Astrocyte of the spinal cord (primary cell): ENCODE data around the gene EXOSC9.

Source experiments
- DNase-seq: peaks from one replicate; pipeline ENCODE4 v3.0.0; 2011; ENCODE audit warnings: low read depth, low spot score
- H3K4me3 ChIP-seq: 2 replicates; pipeline ENCODE4 v1.5.1; 2011; ENCODE audit warnings: low read depth, mild to moderate bottlenecking, low read length, moderate library complexity
- in situ Hi-C: cut with HindIII; loops from 2 replicates; pipeline ENCODE4 v1.10.0; 2017; ENCODE audit warnings: low sequenced_read_pairs
- TF ChIP-seq, protein P1 (sequence below): IDR thresholded peaks from 2 replicates; pipeline ENCODE4 v1.5.1; 2012; ENCODE audit warnings: low read depth, mild to moderate bottlenecking, low read length, inconsistent platforms

EXOSC9 gene

DNA sequence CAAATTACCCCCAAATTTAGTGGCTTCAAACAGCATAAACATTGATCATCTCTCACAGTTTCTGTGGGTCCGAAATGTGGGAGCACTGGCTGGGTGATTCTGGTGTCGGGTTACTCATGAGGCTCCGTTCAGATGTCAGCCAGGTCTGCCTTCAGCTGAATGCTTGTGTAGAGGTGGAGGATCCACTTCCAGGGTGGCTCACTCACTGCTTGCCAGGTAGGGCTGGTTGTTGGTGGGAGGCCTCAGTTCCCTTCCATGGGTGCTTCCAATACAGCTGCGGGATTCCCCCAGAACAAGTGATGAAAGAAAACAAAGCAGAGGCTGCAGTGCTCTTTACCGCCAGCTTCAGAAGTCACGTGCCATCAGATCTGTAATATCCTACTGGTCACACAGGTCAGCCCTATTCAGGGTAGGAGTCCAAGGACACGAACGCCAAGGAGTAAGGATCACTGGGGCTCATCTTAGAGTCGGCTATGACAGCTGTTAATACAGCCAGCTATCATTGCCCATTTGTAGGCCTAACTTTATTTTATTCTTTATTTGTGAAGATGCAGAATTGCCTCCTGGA, 35.1 kb upstream of the EXOSC9 start:
- H3K4me3 ChIP-seq: no peak overlapping the region
- TF ChIP-seq, protein P1, sequence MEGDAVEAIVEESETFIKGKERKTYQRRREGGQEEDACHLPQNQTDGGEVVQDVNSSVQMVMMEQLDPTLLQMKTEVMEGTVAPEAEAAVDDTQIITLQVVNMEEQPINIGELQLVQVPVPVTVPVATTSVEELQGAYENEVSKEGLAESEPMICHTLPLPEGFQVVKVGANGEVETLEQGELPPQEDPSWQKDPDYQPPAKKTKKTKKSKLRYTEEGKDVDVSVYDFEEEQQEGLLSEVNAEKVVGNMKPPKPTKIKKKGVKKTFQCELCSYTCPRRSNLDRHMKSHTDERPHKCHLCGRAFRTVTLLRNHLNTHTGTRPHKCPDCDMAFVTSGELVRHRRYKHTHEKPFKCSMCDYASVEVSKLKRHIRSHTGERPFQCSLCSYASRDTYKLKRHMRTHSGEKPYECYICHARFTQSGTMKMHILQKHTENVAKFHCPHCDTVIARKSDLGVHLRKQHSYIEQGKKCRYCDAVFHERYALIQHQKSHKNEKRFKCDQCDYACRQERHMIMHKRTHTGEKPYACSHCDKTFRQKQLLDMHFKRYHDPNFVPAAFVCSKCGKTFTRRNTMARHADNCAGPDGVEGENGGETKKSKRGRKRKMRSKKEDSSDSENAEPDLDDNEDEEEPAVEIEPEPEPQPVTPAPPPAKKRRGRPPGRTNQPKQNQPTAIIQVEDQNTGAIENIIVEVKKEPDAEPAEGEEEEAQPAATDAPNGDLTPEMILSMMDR: no peak
- no peak for DNase-seq
- in situ Hi-C loops: no loop called here

DNA sequence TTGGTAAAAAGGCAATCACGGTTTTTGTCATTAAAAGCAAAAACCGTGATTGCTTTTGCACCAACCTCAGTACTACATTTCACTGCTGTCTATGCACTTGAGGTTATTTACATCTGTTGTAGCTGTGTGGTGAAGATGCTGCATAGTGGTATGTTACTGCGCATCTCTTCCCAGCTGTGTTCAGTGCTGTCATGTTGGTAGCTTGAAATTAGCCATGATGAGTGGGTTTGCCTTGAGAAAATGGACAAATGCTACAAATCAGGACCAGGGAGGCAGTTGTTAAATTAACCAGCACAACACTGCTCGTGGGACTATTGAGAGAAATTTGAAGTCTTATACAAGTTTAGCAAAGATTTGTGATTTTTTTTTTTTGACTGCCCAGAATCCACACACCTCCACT, 34.0 kb upstream of the EXOSC9 start:
- in situ Hi-C loops: no loop called here
- DNase-seq: no peak
- no peak overlapping the region for H3K4me3 ChIP-seq
- TF ChIP-seq, protein P1: no peak

DNA sequence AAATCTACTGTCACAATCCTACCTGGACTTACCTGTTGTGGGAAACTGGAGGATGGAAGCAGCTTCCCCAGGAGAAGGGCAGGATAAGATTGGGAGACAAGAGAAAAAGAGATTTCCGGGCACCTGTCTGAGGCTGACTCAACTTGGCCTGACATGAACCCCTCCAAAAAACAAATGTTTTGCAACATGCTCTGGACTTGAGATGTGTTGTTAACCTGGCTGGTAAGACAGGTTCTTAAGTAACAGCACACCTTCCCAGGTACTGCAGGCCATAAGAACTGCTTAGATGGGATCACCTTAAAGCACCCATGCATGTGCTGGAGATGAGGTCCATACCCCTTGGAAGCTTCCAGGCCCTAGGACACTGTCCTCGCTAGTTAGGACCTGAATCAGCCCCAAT, 31.8 kb upstream of the EXOSC9 start:
- TF ChIP-seq, protein P1: no peak
- no peak overlapping the region for H3K4me3 ChIP-seq
- DNase-seq: no peak
- in situ Hi-C loops: no loop called here

DNA sequence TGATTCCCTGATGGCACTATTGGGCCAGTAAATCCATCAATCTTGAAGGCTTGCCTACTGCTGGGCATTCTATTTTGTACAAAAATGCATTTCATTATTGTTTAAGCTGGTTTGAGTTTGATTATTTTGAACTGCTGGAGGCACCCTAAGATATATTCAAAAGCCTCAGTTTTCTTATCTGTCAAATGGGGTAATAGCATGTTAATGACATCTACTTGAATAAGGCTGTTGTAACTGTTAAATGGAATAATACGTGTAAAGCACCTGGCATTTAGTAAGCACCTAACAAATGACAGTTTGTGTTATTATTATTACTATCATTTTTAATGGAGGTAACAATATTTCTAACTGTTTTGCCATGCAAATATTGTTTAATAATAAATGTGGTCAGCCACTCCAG, 29.3 kb upstream of the EXOSC9 start:
- no peak for DNase-seq
- TF ChIP-seq, protein P1: no peak
- in situ Hi-C loops: no loop called here
- no peak overlapping the region for H3K4me3 ChIP-seq

DNA sequence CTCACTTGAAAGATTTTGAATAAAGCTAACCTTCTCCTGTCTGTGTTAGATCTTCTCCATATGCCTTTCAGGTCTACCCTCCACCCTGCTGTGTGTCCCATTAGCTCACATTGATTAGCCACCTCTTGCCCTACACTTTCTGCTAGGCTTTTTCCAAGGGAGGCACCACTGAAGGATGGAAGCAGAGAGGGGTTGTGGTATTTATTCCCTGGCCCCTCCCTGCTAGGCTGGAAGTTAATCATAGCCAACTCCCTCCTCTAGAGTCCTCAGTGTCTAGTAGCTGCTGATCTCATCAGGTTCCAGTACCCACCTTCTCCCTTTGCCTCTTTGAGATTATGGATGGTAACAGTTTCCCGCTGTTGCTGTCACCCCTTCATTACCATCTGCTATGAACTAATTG, 27.2 kb upstream of the EXOSC9 start:
- TF ChIP-seq, protein P1: no peak
- DNase-seq: no peak
- in situ Hi-C loops: no loop called here

DNA sequence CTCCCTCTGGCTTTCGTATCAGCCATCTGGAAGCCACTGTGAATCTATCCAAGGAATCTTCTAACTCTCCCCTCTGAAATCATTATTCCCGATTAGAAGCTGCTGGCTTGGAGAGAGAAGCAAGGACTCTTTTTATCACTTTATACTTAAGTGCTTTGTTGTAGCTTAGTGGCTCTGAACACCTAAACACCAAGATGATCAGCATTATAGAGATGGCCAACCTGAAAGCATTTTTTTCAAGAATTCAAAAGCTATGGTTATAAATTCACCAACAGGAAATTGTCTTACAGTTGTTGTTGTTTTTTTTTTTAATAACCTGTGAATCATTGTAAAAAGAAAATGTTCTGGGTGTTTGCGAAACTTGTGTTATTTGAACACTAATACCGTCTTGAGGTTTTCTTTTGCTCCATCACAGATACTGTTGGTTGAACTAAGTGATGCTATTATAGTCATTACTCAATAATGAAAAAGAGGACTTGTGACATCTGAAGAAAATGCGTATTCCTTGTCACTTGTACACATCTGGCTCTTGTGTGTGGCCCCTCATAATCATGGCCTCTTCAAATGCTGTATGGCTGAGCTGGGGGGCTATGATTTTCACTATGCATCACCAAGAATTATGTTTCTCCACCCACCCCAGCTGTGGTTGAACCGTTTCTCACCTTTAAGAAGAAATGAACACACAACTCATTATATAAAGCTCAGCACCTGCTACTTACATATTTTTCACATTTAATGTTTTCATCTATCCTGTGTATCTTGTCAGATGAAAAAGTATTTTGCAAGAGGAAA, 24.3 kb upstream of the EXOSC9 start:
- in situ Hi-C loops: no loop called here
- TF ChIP-seq, protein P1: no peak
- no peak for DNase-seq
- H3K4me3 ChIP-seq: no peak overlapping the region

More for the DNA sequence above, 27.2 kb upstream of the EXOSC9 start:
- no peak overlapping the region for H3K4me3 ChIP-seq
